IMR-90 (cell line): Measurements from ENCODE around the gene DUS3L. TPM values are rescaled to one million over a fixed set of nuclear protein-coding genes. Genes with fewer than 3 reads are reported as not detected.

Experiments
- ATAC-seq: fragments of 200-7000 bp; cut with Tn5 transposase; 2 replicates; pipeline ENCODE4 v1.9.1; 2020; ENCODE audit warnings: low read depth, mild to moderate bottlenecking, moderate library complexity
- BruUV-seq: library from RNA; stranded (reverse); fragments of 400-500 nt; replicated peaks from 2 replicates; lab custom pipeline; 2021; lab: Mats Ljungman, UMichigan
- CTCF ChIA-PET: fragments of 300-600 bp; formaldehyde crosslinking; extraction: SDS; loops from one replicate; lab custom pipeline; 2021; ENCODE audit warnings: antibody characterized with exemption; lab: Yijun Ruan, JAX
- POLR2A ChIA-PET: fragments of 300-600 bp; sonication (Branson Sonifier 250); formaldehyde crosslinking; loops from one replicate; lab custom pipeline; 2022; ENCODE audit warnings: antibody characterized with exemption; ENCODE audit not compliant: unreplicated experiment; lab: Charles Lee
- DNase-seq: peaks from one replicate; pipeline ENCODE4 v3.0.0; 2013
- H2AFZ ChIP-seq: replicated peaks from 2 replicates; pipeline ENCODE3; 2013; ENCODE audit warnings: low read length, mild to moderate bottlenecking; ENCODE audit not compliant: poor library complexity
- H2AK5ac ChIP-seq: 2 replicates; pipeline ENCODE4 v1.6.1; 2013; ENCODE audit warnings: low read depth, low read length, inconsistent platforms
- H2AK9ac ChIP-seq: replicated peaks from 2 replicates; pipeline ENCODE3; 2013; ENCODE audit warnings: mild to moderate bottlenecking, low read depth, low read length, moderate library complexity; ENCODE audit not compliant: poor library complexity
- H2BK120ac ChIP-seq: 2 replicates; pipeline ENCODE4 v1.6.1; 2013; ENCODE audit warnings: low read depth, low read length, inconsistent platforms
- H2BK15ac ChIP-seq: 3 replicates; pipeline ENCODE4 v1.6.1; 2013; ENCODE audit warnings: low read depth, low read length, inconsistent platforms
- H2BK20ac ChIP-seq: 2 replicates; pipeline ENCODE4 v1.6.1; 2013; ENCODE audit warnings: low read depth, mild to moderate bottlenecking, inconsistent platforms, low read length, moderate library complexity
- H2BK5ac ChIP-seq: 2 replicates; pipeline ENCODE4 v1.6.1; 2013; ENCODE audit warnings: mild to moderate bottlenecking, low read depth, low read length, inconsistent platforms; ENCODE audit not compliant: poor library complexity, severe bottlenecking
- H3K14ac ChIP-seq: replicated peaks from 2 replicates; pipeline ENCODE4 v1.6.1; 2013; ENCODE audit warnings: low read depth, low read length, inconsistent platforms
- H3K18ac ChIP-seq: 2 replicates; pipeline ENCODE4 v1.6.1; 2013; ENCODE audit warnings: low read depth, low read length, control low read depth
- H3K23ac ChIP-seq: 2 replicates; pipeline ENCODE4 v1.6.1; 2013; ENCODE audit warnings: low read depth, low read length, inconsistent platforms
- H3K27ac ChIP-seq: 2 replicates; pipeline ENCODE4 v1.5.1; 2013; ENCODE audit warnings: mild to moderate bottlenecking, control low read depth, low read length; ENCODE audit not compliant: insufficient read depth
- H3K27me3 ChIP-seq: 2 replicates; pipeline ENCODE4 v1.6.1; 2013; ENCODE audit warnings: low read length; ENCODE audit not compliant: control insufficient read depth, insufficient read depth
- H3K36me3 ChIP-seq: 2 replicates; pipeline ENCODE4 v1.6.1; 2013; ENCODE audit warnings: low read length, mixed read lengths; ENCODE audit not compliant: control insufficient read depth, insufficient read depth
- H3K4ac ChIP-seq: 2 replicates; pipeline ENCODE4 v1.6.1; 2013; ENCODE audit warnings: low read depth, low read length, inconsistent platforms
- H3K4me1 ChIP-seq: 2 replicates; pipeline ENCODE4 v1.6.1; 2013; ENCODE audit warnings: low read length, mixed read lengths; ENCODE audit not compliant: control insufficient read depth, insufficient read depth
- H3K4me2 ChIP-seq: 2 replicates; pipeline ENCODE4 v1.6.1; 2013; ENCODE audit warnings: low read depth, mild to moderate bottlenecking, control low read depth, low read length, moderate library complexity
- H3K4me3 ChIP-seq: 2 replicates; pipeline ENCODE4 v1.5.1; 2013; ENCODE audit warnings: low read depth, mild to moderate bottlenecking, control low read depth, low read length, moderate library complexity; ENCODE audit not compliant: insufficient read depth
- H3K56ac ChIP-seq: 2 replicates; pipeline ENCODE4 v1.6.1; 2013; ENCODE audit warnings: low read length, inconsistent platforms; ENCODE audit not compliant: insufficient read depth; ENCODE audit errors: extremely low read depth
- H3K79me1 ChIP-seq, 2 experiments: 2 replicates each; pipeline ENCODE4 v1.6.1; 2013; ENCODE audit warnings: low read length in 2 of 2, inconsistent platforms in 1 of 2, low read depth in 1 of 2
- H3K9ac ChIP-seq: 2 replicates; pipeline ENCODE4 v1.6.1; 2013; ENCODE audit warnings: low read depth, low read length, control low read depth
- H3K9me1 ChIP-seq: 2 replicates; pipeline ENCODE4 v1.6.1; 2013; ENCODE audit warnings: low read length, inconsistent platforms; ENCODE audit not compliant: insufficient read depth
- H3K9me3 ChIP-seq: 2 replicates; pipeline ENCODE4 v1.6.1; 2013; ENCODE audit warnings: low read length; ENCODE audit not compliant: control insufficient read depth, insufficient read depth
- H4K20me1 ChIP-seq: 2 replicates; pipeline ENCODE4 v1.6.1; 2013; ENCODE audit warnings: low read length, inconsistent platforms; ENCODE audit not compliant: insufficient read depth
- H4K5ac ChIP-seq: 2 replicates; pipeline ENCODE4 v1.6.1; 2013; ENCODE audit warnings: mild to moderate bottlenecking, low read depth, low read length, control low read depth
- H4K8ac ChIP-seq, 2 experiments: 2 replicates each; pipeline ENCODE4 v1.6.1; 2013; ENCODE audit warnings: low read depth in 2 of 2, low read length in 2 of 2, control low read depth in 1 of 2, inconsistent platforms in 1 of 2
- H4K91ac ChIP-seq: 2 replicates; pipeline ENCODE4 v1.6.1; 2013; ENCODE audit warnings: low read depth, low read length, inconsistent platforms; ENCODE audit not compliant: insufficient read depth
- CHD1 ChIP-seq: IDR thresholded peaks from 2 replicates; pipeline ENCODE4 v1.6.1; 2012; ENCODE audit warnings: low read depth, low read length, improper control_type of control experiment
- FOS ChIP-seq: fragments of 150-350 bp; IDR thresholded peaks from 2 replicates; pipeline ENCODE4 v1.6.1; 2016; ENCODE audit warnings: low read depth, low read length
- MAFK ChIP-seq: IDR thresholded peaks from 2 replicates; pipeline ENCODE4 v1.6.1; 2012; ENCODE audit warnings: low read depth, low read length, improper control_type of control experiment
- NFE2L2 ChIP-seq: fragments of 150-350 bp; IDR thresholded peaks from 2 replicates; pipeline ENCODE4 v1.6.1; 2016; ENCODE audit warnings: low read depth, mild to moderate bottlenecking, low read length
- RCOR1 ChIP-seq: IDR thresholded peaks from 2 replicates; pipeline ENCODE4 v1.6.1; 2012; ENCODE audit warnings: mild to moderate bottlenecking, low read length, improper control_type of control experiment; ENCODE audit not compliant: insufficient replicate concordance
- WGBS, 2 experiments: methylation state at CpG; one replicate each; pipeline versions ENCODE4 v1.1.5 to v1.1.7; 2013; ENCODE audit warnings: missing lambda C conversion rate in 2 of 2; ENCODE audit not compliant: insufficient read length in 1 of 2; ENCODE audit errors: extremely low coverage in 2 of 2; 5-methylcytosine and 5-hydroxymethylcytosine counted together
- dilution Hi-C: fragments of 300-500 bp; cut with HindIII; formaldehyde crosslinking; loops from one replicate; pipeline ENCODE4 v1.14.3; 2018; ENCODE audit warnings: low sequenced_read_pairs; ENCODE audit not compliant: unreplicated experiment
- in situ Hi-C: fragments of 300-500 bp; cut with MboI; formaldehyde crosslinking; loops from 3 replicates; pipeline ENCODE4 v1.14.3; 2019; ENCODE audit warnings: low sequenced_read_pairs, inconsistent platforms, mixed read lengths
- intact Hi-C: fragments of 100-400 bp; cut with micrococcal nuclease; formaldehyde crosslinking; loops from 2 replicates; pipeline ENCODE4 v1.10.0; 2022
- polyA plus RNA-seq, 3 experiments: library from polyadenylated mRNA; depleted of rRNA; stranded (reverse); fragments of >200 nt; gene quantifications; 2 replicates each; pipeline ENCODE4 v1.2.3, GENCODE V29; 2012; ENCODE audit warnings: low replicate concordance in 1 of 3
- total RNA-seq: library from RNA; depleted of rRNA; stranded (reverse); fragments of >200 nt; gene quantifications from 2 replicates; pipeline ENCODE4 v1.2.3, GENCODE V29; 2012
- TF ChIP-seq, protein P1 (sequence below): fragments of 150-350 bp; IDR thresholded peaks from 2 replicates; pipeline ENCODE4 v1.6.1; 2017; ENCODE audit warnings: mild to moderate bottlenecking, antibody characterized with exemption, low read length, low read depth
- TF ChIP-seq, protein P2 (sequence below): fragments of 150-350 bp; IDR thresholded peaks from 2 replicates; pipeline ENCODE4 v1.6.1; 2016; ENCODE audit warnings: low read depth, mild to moderate bottlenecking, low read length, moderate library complexity, borderline replicate concordance

The DUS3L gene
- total and polyA plus RNA-seq, 2 of the 4 experiments (the other 2 are of a cell fraction), result 12.4 to 21.3 TPM

DNA sequence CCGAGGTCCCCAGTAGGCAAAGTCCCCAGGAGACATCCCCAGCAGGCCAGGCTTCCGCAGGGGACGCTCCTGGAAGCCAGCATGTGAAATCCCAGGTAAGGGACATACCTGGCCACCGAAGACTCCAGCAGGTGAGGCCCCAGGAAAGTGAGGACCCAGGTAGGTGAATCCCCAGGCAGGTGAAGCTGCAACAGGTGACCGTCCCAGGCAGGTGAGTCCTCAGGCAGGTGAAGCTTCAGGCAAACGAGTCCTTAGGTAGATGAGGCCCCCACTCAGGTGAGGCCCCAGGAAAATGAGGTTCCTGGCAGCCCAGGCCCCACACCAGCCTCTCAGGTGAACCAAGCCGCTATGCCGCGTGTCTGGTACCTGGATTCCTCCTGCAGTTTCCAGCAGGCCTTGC, 40.2 kb upstream of the DUS3L start:
- no peak overlapping the region for H3K56ac ChIP-seq
- no peak overlapping the region for H2BK5ac ChIP-seq
- peaks cover 0 to 6% of the 10 kb centered on the region in 2 experiments; a peak in 2 of 4 replicates for H3K79me1 ChIP-seq
- no peak overlapping the region for H3K4me2 ChIP-seq
- H2BK20ac ChIP-seq, result no peak overlapping the region
- no peak overlapping the region for H3K23ac ChIP-seq
- H3K9ac ChIP-seq, result no peak overlapping the region
- no peaks in the 10 kb centered on the region for H3K9me3 ChIP-seq
- H3K4ac ChIP-seq, result no peak overlapping the region
- no peak overlapping the region for H3K14ac ChIP-seq
- no peak overlapping the region for H2AK9ac ChIP-seq
- H4K91ac ChIP-seq, result no peak overlapping the region
- no peak overlapping the region for H3K4me3 ChIP-seq
- 69% methylated on average over 4 of the region's 9 CpGs; no CpG with 5 or more reads in 1 of the 2 experiments for WGBS, 2 experiments
- no peak overlapping the region for H2AK5ac ChIP-seq
- H3K4me1 ChIP-seq, result peaks cover 9% of the 10 kb centered on the region
- TF ChIP-seq NFE2L2 (no peak), RCOR1 (no peak), MAFK (no peak), CHD1 (no peak), FOS (no peak)
- TF ChIP-seq, protein P1, sequence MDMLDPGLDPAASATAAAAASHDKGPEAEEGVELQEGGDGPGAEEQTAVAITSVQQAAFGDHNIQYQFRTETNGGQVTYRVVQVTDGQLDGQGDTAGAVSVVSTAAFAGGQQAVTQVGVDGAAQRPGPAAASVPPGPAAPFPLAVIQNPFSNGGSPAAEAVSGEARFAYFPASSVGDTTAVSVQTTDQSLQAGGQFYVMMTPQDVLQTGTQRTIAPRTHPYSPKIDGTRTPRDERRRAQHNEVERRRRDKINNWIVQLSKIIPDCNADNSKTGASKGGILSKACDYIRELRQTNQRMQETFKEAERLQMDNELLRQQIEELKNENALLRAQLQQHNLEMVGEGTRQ, result no peak
- TF ChIP-seq, protein P2, sequence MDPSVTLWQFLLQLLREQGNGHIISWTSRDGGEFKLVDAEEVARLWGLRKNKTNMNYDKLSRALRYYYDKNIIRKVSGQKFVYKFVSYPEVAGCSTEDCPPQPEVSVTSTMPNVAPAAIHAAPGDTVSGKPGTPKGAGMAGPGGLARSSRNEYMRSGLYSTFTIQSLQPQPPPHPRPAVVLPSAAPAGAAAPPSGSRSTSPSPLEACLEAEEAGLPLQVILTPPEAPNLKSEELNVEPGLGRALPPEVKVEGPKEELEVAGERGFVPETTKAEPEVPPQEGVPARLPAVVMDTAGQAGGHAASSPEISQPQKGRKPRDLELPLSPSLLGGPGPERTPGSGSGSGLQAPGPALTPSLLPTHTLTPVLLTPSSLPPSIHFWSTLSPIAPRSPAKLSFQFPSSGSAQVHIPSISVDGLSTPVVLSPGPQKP, result no peak
- in situ Hi-C loops (no loop called here), intact Hi-C loops (no loop called here), dilution Hi-C loops (no loop called here)
- no peaks in the 10 kb centered on the region for H4K20me1 ChIP-seq
- POLR2A ChIA-PET, result no interaction called here
- CTCF ChIA-PET, result no interaction called here
- ATAC-seq, result no peak
- peaks cover 3% of the 10 kb centered on the region; the same call in 1 of the 2 replicates for H3K27me3 ChIP-seq
- BruUV-seq, result no TSS peak
- no peak overlapping the region for H2BK15ac ChIP-seq
- H3K9me1 ChIP-seq, result peaks cover 4% of the 10 kb centered on the region; the same call in 1 of the 2 replicates
- DNase-seq, result no peak
- no peak overlapping the region for H4K8ac ChIP-seq
- no peaks in the 10 kb centered on the region for H3K36me3 ChIP-seq
- no peak overlapping the region for H4K5ac ChIP-seq
- no peak overlapping the region for H2AFZ ChIP-seq
- no peak overlapping the region for H3K18ac ChIP-seq
- no peak overlapping the region for H3K27ac ChIP-seq
- H2BK120ac ChIP-seq, result no peak overlapping the region
